D721Med (cell line): Measurements from ENCODE around the gene DDHD1.

ENCODE experiments used
- DNase-seq: peaks from one replicate; pipeline ENCODE4 v3.0.0; 2011; ENCODE audit warnings: low spot score; ENCODE audit not compliant: insufficient read length
- FAIRE-seq: peaks from 2 replicates; lab custom pipeline; 2011; peaks lifted over from hg19 to GRCh38; lab: Jason Lieb, UNC
- CTCF ChIP-seq: IDR thresholded peaks from 2 replicates; pipeline ENCODE4 v1.5.1; 2012; ENCODE audit warnings: mild to moderate bottlenecking, control low read depth; ENCODE audit not compliant: insufficient read depth; ENCODE audit errors: missing control alignments

The DDHD1 gene

DNA sequence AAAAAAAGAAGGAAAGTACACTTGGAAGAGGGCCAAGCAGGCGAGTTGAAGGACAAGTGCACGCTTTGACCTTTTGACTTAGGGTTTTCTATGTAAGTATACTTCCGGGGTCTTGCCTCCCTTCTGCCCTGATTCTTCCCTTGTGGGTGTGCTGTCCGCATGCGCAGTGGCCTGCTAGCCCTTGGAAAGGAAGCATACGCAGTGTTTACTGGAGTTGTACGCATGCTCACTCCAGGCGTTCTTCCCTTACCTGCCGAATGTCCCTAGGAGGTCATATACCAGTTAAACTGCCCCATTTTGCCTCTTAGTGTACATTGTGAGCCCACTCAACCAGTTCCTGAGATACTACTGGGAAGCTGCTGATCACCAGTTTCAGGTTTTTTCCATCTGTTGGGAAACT, 15.7 kb upstream of the DDHD1 start:
- DNase-seq (no peak), FAIRE-seq (no peak)
- TF ChIP-seq CTCF: no peak

DNA sequence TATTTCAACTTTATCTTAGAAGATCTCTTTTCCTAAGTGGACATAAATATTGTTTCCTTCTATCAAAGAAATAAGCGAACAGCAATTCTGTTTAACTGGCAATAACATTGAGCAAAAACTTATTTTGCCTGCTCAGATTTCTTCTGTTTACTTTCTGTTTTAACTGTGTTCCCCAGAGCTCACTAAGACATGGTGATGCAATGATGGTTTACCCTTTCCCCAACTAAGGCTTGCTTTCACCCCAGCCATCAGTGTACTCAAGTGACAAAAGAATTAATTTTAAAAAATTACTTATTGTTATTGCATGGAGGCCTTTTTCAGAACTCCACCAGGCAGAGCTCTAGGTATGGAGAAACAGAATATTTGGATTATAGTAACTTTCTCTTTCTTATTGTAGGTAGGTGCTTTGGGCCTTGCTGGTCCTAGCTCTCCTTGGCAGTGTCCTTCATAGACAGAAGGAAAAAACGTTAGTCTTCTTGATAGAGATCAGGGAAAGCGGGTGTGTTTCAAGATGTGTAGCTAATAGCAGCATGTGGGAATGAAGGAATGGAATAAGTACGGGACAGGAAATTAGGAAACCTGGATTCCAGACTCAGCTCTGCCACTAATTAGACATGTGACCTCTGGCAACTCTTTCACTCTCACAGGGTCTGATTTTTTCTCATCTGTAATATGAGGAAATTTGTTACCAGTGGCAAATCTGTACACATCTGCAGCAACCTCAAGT, 14.6 kb upstream of the DDHD1 start:
- TF ChIP-seq CTCF: no peak
- FAIRE-seq (no peak), DNase-seq (no peak)

DNA sequence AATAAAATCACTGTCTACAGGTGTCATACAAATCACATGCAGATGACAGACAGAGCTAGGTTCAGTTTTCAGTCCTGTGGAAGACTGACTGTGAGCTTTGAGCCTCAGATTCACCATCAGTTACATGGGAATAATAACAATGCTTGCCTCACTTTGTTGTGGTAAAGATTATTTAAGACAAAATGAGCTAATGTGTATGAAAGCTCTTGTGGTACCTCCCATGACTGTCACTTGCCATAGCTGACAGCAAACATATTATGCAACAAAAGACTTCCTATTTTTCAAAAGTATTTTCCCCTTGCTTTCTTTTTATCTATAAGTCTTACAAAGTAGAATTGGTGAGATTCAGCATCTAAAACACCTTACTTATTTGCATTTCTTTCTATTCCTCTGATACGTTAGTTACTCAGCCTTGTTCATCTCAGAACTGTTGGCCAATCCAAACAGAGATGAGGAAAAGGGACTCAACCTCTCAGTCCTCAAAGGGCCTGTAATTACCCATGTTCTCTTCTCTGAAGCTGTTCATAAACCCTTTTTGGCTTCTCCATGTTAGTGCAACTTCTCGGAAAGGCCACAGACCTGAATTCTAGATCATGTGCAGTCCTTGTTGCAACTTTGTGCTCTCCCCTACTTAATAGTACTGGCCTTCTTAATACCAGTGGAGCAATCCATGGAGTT, 8.8 kb upstream of the DDHD1 start:
- no peak for DNase-seq
- TF ChIP-seq CTCF: no peak
- no peak for FAIRE-seq

DNA sequence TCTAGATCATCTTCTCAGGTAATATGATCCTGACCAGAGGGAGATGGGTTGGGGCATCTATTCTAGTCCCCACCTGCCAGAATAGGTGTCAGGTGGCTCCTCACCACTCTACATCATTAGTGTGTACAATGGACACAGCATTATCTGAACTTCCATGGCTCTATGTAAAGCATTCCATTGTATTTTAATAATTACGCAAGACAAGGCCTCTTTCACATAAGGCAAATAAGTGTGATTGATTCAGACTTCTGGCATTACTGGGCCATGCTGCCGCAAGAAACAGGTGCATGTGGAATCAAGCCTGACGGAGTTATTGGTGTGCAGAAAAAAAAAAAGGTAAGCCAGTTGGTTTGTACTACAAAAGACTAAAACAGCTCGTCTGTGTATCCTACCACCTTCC, 3.1 kb upstream of the DDHD1 start:
- no peak for TF ChIP-seq CTCF
- no peak for DNase-seq
- FAIRE-seq: no peak

GRCh38 chr14:53153702-53154112, 584 bp upstream of the DDHD1 start:
- DNase-seq: no peak
- TF ChIP-seq CTCF: no peak
- no peak for FAIRE-seq

GRCh38 chr14:53152184-53152886, 788 bp downstream of the DDHD1 start:
- DNase-seq: peak; percentile 20
- FAIRE-seq: no peak
- TF ChIP-seq CTCF: no peak
